GM10847 (cell line): Measurements from ENCODE around the gene ATR.

ENCODE experiments used
- POLR2A ChIP-seq: IDR thresholded peaks from 2 replicates; pipeline ENCODE4 v1.6.1; 2011; ENCODE audit not compliant: insufficient read length; ENCODE audit errors: extremely low read depth

Gene ATR

DNA sequence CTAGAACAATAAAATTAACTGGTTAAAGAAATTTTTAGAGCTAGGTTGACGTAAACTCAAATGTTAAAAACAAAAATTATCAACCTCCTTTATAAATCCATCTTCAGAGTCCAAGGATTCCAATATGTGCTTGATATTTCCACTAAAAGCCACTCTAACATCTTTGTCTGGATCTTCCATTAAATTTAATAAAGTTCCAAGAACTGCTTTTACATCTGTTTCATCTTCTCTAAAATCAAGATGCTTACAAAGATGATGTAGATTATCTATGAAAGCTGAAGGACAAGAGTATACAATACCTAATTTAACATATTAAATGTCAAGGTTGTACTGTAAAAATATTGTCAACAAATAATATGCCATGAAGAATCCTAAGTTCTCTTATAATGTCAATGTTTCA is 24.8 kb downstream of the ATR start:
- TF ChIP-seq POLR2A = no peak

DNA sequence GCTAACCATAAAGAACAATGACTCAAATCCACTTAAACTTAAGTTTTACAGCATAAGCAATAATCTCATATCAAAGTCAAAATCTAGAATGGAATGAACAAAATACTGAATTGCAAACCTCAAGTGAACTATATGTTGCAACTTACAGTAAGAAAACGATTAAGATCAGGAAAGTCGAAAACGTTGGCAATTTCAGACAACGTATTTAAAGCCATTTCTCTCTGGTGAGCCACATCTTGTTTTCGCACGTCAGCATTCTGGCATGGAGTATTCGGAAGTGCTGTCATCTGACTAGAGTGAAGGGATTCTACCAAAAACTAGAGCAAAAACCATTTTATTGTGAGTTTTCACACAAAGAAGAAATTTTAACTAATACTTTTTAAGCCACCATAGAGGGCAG is 28.5 kb downstream of the ATR start:
- TF ChIP-seq POLR2A = no peak

GRCh38 chr3:142543307-142543706 is 35.2 kb downstream of the ATR start:
- no peak for TF ChIP-seq POLR2A

DNA sequence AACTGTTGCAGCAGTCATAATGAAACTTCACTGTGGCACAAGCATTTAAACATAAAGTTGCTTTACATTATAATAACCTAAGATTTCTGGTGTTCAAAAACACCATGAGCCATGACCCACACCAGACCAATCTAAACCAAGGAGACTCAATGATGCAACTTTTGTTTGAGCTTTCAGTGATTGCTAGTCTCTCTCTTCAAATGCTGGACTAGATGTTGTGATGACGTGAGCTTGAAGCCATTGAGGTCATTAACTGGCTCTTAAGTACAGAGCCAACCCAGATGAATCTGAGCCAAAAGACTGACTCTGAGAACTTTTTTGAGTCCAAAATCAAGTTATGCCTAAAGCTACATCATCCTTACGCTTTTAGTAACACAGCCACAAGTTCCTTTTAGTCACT is 36.5 kb downstream of the ATR start:
- TF ChIP-seq POLR2A = no peak

- no peak for TF ChIP-seq POLR2A
These were observed 42.0 kb downstream of the ATR start for GRCh38 chr3:142536519-142536918.

DNA sequence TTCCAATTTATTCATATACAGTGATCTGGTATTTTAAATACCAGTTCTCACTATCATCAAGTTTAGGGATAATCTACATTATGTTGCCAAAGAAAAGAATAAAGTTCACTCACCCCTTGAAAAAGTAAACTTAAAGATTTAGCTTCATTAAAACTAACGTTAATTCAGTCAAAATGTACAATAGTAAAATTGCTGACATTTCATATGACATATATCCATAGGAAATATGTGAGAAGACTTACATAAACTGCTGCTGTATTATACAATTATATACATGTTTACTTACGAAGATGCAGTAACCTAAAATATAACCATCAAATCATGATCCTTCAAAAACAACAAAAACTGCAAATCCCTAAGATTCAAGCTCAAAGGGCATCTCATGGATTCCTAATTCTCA is 44.0 kb downstream of the ATR start:
- TF ChIP-seq POLR2A = no peak

DNA sequence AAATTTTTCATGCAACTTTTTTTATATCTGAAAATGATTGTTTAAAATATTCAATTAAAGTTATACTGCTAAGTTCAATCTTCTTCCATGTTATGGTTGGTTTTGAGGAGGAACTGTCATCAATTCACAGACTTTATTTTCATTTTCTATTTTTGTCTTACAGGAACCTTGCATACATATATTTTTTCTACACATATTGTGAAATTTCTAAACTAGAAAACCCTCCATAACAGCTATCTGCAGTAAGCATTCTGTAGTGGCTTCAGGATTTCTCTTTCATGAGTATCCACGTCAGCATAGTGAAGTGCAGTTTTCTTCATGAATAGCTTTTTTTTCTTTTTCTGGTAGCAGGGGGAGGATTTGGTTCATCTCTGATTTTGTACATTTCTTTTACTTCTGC is 48.2 kb downstream of the ATR start:
- TF ChIP-seq POLR2A = no peak

DNA sequence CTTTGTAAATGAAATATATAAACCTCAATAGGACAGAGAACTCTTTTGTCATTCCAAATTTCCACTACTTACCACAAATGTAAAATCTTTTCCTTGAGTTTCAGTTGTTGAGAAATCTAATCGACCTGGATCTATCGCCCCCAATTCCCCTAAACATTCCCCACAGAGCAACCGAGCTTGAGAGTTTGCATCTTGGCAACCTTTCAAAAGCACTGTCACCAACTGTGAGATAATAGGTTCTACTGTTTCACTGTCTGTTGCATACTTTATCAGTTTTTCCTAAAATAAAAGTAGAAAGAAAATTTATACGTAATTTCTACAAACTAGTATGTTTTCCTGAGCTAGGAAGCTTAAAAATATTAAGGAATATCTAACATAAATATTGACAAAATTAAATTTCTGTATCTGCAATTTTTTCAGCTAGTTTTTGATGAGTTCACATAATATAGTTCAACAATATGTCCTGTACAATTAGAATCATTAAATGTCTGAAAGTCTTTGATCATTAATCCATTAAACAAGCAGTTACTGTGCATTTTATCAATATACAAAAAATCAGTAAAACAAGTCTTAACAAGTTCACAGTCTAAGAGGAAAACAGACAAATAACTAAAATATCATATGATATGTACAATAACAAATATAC is 54.5 kb downstream of the ATR start:
- TF ChIP-seq POLR2A = no peak

- no peak for TF ChIP-seq POLR2A
These were observed 69.5 kb downstream of the ATR start for GRCh38 chr3:142509079-142509478.

DNA sequence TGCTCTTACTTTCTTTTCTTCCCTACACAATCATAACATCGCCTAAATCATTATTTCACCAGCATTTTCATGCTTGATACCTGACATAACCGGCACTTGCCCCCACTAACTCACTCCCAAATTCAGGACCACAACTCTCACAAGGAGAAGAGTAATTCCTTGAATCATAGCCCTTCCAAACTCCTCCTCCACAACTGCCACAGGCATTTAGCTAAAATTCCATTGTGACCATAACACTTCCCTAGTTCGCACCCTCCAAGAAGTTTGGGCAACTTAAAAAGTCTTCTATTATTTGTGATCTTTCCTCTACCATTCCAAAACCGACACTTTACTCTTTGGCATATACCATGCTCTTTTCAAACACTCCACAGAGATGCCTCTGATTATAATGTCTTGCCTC is 71.3 kb downstream of the ATR start:
- no peak for TF ChIP-seq POLR2A

- no peak for TF ChIP-seq POLR2A
These were observed 76.1 kb downstream of the ATR start for GRCh38 chr3:142502187-142502985.

- no peak for TF ChIP-seq POLR2A
These were observed 77.3 kb downstream of the ATR start for GRCh38 chr3:142501004-142501926.

DNA sequence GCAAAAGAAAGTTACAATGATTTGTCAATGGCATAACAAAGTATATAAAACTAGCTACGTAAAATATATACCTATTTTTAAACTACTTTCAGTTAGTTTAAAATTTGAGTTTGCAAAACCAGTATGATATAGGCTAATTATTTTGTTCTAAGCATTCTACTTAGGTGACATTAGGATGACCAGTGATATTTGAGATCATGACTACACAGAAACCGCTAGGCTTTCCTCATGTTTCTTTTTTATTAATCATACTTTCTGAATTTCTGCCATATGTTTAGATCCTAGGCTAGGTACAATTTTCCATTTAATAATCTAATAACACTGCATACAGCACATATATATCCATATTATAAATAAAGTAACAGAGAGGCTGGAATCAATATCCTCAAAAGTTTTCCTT is 78.3 kb downstream of the ATR start:
- TF ChIP-seq POLR2A = no peak

DNA sequence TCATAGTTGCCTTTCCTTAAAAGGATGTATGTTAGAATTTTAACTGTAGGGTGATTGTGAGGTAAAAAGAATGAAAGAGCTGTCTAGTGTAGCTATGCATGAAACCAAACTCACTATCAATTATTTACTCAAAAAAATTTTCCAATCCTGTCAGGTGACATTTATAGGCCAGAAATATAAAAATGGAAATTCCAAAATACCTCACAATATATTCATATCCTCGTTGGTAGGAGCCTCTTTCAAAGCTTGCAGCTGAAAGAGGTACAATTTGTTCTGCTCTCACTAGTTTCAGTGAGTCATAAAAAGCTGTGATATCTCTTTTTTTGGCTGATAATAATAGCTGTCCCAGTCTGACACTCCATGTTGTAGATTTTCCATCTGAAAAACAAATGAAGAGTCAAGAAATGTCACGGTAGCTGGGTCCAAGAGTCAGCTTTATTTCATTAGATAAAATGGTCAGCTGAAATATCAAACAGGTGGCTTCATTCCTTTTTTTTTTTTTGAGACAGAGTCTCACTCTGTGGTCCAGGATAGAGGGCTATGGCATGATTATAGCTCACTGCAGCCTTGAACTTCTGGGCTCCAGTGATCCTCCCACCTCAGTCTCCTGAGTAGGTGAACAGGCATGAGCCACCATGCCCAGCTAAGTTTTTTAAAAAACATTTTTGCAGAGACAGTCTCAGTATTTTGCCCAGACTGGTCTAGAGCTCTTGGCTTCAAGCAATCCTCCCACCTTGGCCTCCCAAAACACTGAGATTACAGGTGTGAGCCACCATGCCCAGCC is 79.9 kb downstream of the ATR start:
- no peak for TF ChIP-seq POLR2A

DNA sequence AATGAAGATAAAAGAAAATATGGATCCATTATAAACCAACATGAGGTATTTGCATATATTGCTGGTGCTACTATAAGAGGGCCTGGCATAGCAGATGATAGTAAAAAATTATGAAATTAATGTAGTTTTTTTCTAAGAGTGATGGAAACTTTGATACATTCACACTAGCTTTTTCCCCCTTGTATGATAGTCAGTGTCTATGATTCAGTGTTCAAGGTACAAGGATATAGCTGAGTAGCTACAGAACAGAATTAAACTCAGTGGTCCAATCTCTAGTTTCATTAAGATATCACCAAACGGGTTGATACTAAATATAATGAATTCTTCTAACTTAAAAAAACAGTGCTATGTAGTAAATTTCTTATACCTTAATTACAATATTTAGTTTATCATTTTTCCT is 80.8 kb downstream of the ATR start:
- TF ChIP-seq POLR2A = no peak

GRCh38 chr3:142495103-142495502 is 83.4 kb downstream of the ATR start:
- TF ChIP-seq POLR2A = no peak

- no peak for TF ChIP-seq POLR2A
These were observed 86.3 kb downstream of the ATR start for GRCh38 chr3:142492184-142492583.
